ENCODE results near the gene PAX8.

- TF ChIP-seq CTCF (IDR thresholded peaks at IDR 0.05; ENCODE audit: low read depth, low read length, poor library complexity, severe bottlenecking) = no peak
- no peak for TF ChIP-seq EZH2phosphoT487 (IDR thresholded peaks at IDR 0.05; ENCODE audit: borderline replicate concordance, low read length)
These were observed 46.0 kb downstream of the PAX8 start for GRCh38 chr2:113232740-113233139.
